Endothelial cell of umbilical vein (primary cell): ENCODE results near the gene GCAT. TPM values are rescaled to one million over a fixed set of nuclear protein-coding genes. Genes with fewer than 3 reads are reported as not detected.

ENCODE experiments used
- BruUV-seq: library from RNA; stranded (reverse); fragments of 400-500 nt; replicated peaks from 2 replicates; lab custom pipeline; 2021; lab: Mats Ljungman, UMichigan
- CTCF ChIA-PET: fragments of 300-600, 350-600 bp; sonication (Branson Sonifier 250); formaldehyde crosslinking; loops from one replicate; lab custom pipeline; 2021; ENCODE audit warnings: antibody characterized with exemption, inconsistent platforms; lab: Charles Lee
- POLR2A ChIA-PET: fragments of 300-600, 350-600 bp; sonication (Branson Sonifier 250); formaldehyde crosslinking; loops from one replicate; lab custom pipeline; 2021; ENCODE audit warnings: antibody characterized with exemption, inconsistent platforms; lab: Charles Lee
- DNase-seq: peaks from one replicate; pipeline ENCODE4 v3.0.0-alpha.2; 2011; ENCODE audit warnings: low read depth, low spot score
- FAIRE-seq: peaks from 2 replicates; lab custom pipeline; 2011; peaks lifted over from hg19 to GRCh38; lab: Jason Lieb, UNC
- H2AFZ ChIP-seq: 2 replicates; pipeline ENCODE4 v1.6.0; 2012; ENCODE audit warnings: low read depth, low read length, control low read depth, inconsistent platforms
- H3K27ac ChIP-seq: 2 replicates; pipeline ENCODE4 v1.5.1; 2011; ENCODE audit warnings: low read depth, mild to moderate bottlenecking, control low read depth, low read length, moderate library complexity; ENCODE audit not compliant: insufficient read depth
- H3K27me3 ChIP-seq, 2 experiments: 2 replicates each; pipeline versions ENCODE4 v1.6.0 to v1.6.1; 2011; ENCODE audit warnings: low read length in 2 of 2, mixed read lengths in 1 of 2; ENCODE audit not compliant: control insufficient read depth in 2 of 2, insufficient read depth in 2 of 2
- H3K36me3 ChIP-seq, 2 experiments: 2 replicates in 1 of 2; 3 replicates in 1 of 2; pipeline ENCODE4 v1.5.1; 2011; ENCODE audit warnings: low read length in 2 of 2, mild to moderate bottlenecking in 1 of 2, moderate library complexity in 1 of 2; ENCODE audit not compliant: control insufficient read depth in 2 of 2, insufficient read depth in 2 of 2; ENCODE audit errors: extremely low read depth in 1 of 2
- H3K4me1 ChIP-seq: 3 replicates; pipeline ENCODE4 v1.5.1; 2011; ENCODE audit warnings: mild to moderate bottlenecking, low read length; ENCODE audit not compliant: control insufficient read depth, insufficient read depth; ENCODE audit errors: extremely low read depth
- H3K4me2 ChIP-seq: 2 replicates; pipeline ENCODE4 v1.6.1; 2011; ENCODE audit warnings: low read length, control low read depth, mixed read lengths; ENCODE audit not compliant: insufficient read depth
- H3K4me3 ChIP-seq, 3 experiments: fragments of 200-600 bp in 1 of 3; sonication (generic), shearing (Covaris generic) in 1 of 3; replicated peaks in 1 of 3; 2 replicates each; pipeline ENCODE4 v1.5.1; 2011 to 2016; ENCODE audit warnings: control low read depth in 3 of 3, low read length in 3 of 3, mild to moderate bottlenecking in 2 of 3, inconsistent platforms in 1 of 3, low read depth in 1 of 3, moderate library complexity in 1 of 3; ENCODE audit not compliant: insufficient read depth in 1 of 3
- H3K79me2 ChIP-seq: 2 replicates; pipeline ENCODE4 v1.6.0; 2012; ENCODE audit warnings: low read length, inconsistent platforms; ENCODE audit not compliant: control insufficient read depth, insufficient read depth
- H3K9ac ChIP-seq: replicated peaks from 2 replicates; pipeline ENCODE3; 2011; ENCODE audit warnings: low read length, control low read depth; ENCODE audit not compliant: insufficient read depth; ENCODE audit errors: extremely low read depth
- H3K9me1 ChIP-seq: replicated peaks from 3 replicates; pipeline ENCODE4 v1.6.0; 2011; ENCODE audit warnings: mild to moderate bottlenecking, low read length; ENCODE audit not compliant: control insufficient read depth, insufficient read depth; ENCODE audit errors: extremely low read depth
- H3K9me3 ChIP-seq: replicated peaks from 2 replicates; pipeline ENCODE4 v1.5.1; 2012; ENCODE audit warnings: low read length, inconsistent platforms; ENCODE audit not compliant: control insufficient read depth, insufficient read depth
- H4K20me1 ChIP-seq: replicated peaks from 2 replicates; pipeline ENCODE3; 2011; ENCODE audit warnings: mild to moderate bottlenecking, low read length; ENCODE audit not compliant: control insufficient read depth, insufficient read depth; ENCODE audit errors: extremely low read depth
- GATA2 ChIP-seq: IDR thresholded peaks from 2 replicates; pipeline ENCODE4 v1.7.0; 2011; ENCODE audit warnings: low read depth, mild to moderate bottlenecking, moderate library complexity, mixed read lengths, low read length; ENCODE audit not compliant: insufficient read length, insufficient read depth
- POLR2AphosphoS5 ChIP-seq: IDR thresholded peaks from 2 replicates; pipeline ENCODE4 v1.6.1; 2012; ENCODE audit warnings: low read depth, mild to moderate bottlenecking, control low read depth, low read length, moderate library complexity; ENCODE audit not compliant: insufficient read depth
- dilution Hi-C: fragments of 300-500 bp; cut with MboI; formaldehyde crosslinking; loops from one replicate; pipeline ENCODE4 v1.15.0; 2019; ENCODE audit warnings: low sequenced_read_pairs; ENCODE audit not compliant: extremely low pct_ligation_motif_present
- intact Hi-C: fragments of 100-400 bp; cut with micrococcal nuclease; formaldehyde crosslinking; loops from one replicate; pipeline ENCODE4 v1.10.0; 2022
- polyA plus RNA-seq, 4 experiments: library from polyadenylated mRNA; depleted of rRNA in 3 of 4; stranded (reverse) in 3 of 4; unstranded in 1 of 4; fragments of >200 nt; gene quantifications; 2 replicates each; pipeline versions ENCODE4 v1.2.1 to v1.2.3, GENCODE V29; 2011 to 2012; ENCODE audit warnings: missing spikeins in 1 of 4
- total RNA-seq: library from RNA; stranded (reverse); gene quantifications from 2 replicates; pipeline ENCODE4 v1.2.3, GENCODE V29; 2021
- TF ChIP-seq, protein P1 (sequence below), 2 donors: IDR thresholded peaks; 1 replicate in 1 of 2; 2 replicates in 1 of 2; pipeline ENCODE4 v1.5.1; 2011; ENCODE audit warnings: low read length in 2 of 2, mild to moderate bottlenecking in 2 of 2, moderate library complexity in 2 of 2, control low read depth in 1 of 2, inconsistent platforms in 1 of 2, low read depth in 1 of 2; ENCODE audit not compliant: insufficient read depth in 1 of 2; ENCODE audit errors: extremely low read depth in 1 of 2
- TF ChIP-seq, protein P2 (sequence below): IDR thresholded peaks from 2 replicates; pipeline ENCODE4 v1.6.1; 2011; ENCODE audit not compliant: insufficient read depth, insufficient read length

The GCAT gene
- total and polyA plus RNA-seq, 2 donors (not counting 3 experiments of a cell fraction or from before 2014, with no cell fraction given), result 19.7 TPM

DNA sequence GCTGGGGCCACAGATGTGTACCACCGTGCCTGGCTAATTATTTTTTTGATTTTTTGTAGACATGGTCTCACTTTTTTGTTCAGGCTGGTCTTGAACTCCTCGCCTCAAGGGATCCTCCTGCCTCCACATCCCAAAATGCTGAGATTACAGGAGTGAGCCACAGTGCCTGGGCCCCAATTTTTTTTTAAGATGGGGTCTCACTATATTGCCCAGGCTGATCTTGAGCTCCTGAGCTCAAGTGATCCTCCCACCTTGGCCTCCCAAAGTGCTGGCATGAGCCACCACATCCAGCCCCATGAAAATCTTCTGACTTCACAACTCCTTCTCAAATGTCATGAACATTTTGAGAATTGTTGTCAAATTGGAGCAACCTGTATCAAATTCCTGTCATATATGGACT, 38.7 kb downstream of the GCAT start:
- intact Hi-C loops (no loop called here), dilution Hi-C loops (no loop called here)
- TF ChIP-seq, protein P1, sequence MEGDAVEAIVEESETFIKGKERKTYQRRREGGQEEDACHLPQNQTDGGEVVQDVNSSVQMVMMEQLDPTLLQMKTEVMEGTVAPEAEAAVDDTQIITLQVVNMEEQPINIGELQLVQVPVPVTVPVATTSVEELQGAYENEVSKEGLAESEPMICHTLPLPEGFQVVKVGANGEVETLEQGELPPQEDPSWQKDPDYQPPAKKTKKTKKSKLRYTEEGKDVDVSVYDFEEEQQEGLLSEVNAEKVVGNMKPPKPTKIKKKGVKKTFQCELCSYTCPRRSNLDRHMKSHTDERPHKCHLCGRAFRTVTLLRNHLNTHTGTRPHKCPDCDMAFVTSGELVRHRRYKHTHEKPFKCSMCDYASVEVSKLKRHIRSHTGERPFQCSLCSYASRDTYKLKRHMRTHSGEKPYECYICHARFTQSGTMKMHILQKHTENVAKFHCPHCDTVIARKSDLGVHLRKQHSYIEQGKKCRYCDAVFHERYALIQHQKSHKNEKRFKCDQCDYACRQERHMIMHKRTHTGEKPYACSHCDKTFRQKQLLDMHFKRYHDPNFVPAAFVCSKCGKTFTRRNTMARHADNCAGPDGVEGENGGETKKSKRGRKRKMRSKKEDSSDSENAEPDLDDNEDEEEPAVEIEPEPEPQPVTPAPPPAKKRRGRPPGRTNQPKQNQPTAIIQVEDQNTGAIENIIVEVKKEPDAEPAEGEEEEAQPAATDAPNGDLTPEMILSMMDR (IDR thresholded peaks at IDR 0.05; ENCODE audit: extremely low read depth in 1 of 2, insufficient read depth in 1 of 2, low read depth in 1 of 2, low read length in 2 of 2), result no peak
- no peak for TF ChIP-seq POLR2AphosphoS5
- TF ChIP-seq GATA2, result no peak
- TF ChIP-seq, protein P2, sequence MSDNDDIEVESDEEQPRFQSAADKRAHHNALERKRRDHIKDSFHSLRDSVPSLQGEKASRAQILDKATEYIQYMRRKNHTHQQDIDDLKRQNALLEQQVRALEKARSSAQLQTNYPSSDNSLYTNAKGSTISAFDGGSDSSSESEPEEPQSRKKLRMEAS, result no peak
- H3K4me1 ChIP-seq, result peaks cover 24% of the 10 kb centered on the region
- H3K9me3 ChIP-seq, result no peaks in the 10 kb centered on the region
- H3K4me2 ChIP-seq, result no peak overlapping the region
- H3K79me2 ChIP-seq, result peaks cover 43% of the 10 kb centered on the region
- ChIA-PET POLR2A (no interaction called here), CTCF (interaction anchor here (1.0 kb wide), 1 partner anchor 17 kb away, joined by 3 read pairs; no protein-coding TSS in a partner anchor)
- peaks cover 0 to 6% of the 10 kb centered on the region in 2 experiments for H3K36me3 ChIP-seq
- H3K27me3 ChIP-seq, result no peaks in the 10 kb centered on the region
- no peak overlapping the region for H2AFZ ChIP-seq
- no peak overlapping the region for H3K9ac ChIP-seq
- no peak overlapping the region for H3K27ac ChIP-seq
- peaks cover 4% of the 10 kb centered on the region for H4K20me1 ChIP-seq
- H3K9me1 ChIP-seq, result no peaks in the 10 kb centered on the region
- no peak for DNase-seq
- no peak overlapping the region for H3K4me3 ChIP-seq
- no TSS peak for BruUV-seq
- no peak for FAIRE-seq
